ENCODE measurements around the gene CTIF. TPM values are rescaled to one million over a fixed set of nuclear protein-coding genes. Genes with fewer than 3 reads are reported as not detected.

Gene CTIF
- total RNA-seq, 1 experiment from 2014 or later, result 5.8 TPM

DNA sequence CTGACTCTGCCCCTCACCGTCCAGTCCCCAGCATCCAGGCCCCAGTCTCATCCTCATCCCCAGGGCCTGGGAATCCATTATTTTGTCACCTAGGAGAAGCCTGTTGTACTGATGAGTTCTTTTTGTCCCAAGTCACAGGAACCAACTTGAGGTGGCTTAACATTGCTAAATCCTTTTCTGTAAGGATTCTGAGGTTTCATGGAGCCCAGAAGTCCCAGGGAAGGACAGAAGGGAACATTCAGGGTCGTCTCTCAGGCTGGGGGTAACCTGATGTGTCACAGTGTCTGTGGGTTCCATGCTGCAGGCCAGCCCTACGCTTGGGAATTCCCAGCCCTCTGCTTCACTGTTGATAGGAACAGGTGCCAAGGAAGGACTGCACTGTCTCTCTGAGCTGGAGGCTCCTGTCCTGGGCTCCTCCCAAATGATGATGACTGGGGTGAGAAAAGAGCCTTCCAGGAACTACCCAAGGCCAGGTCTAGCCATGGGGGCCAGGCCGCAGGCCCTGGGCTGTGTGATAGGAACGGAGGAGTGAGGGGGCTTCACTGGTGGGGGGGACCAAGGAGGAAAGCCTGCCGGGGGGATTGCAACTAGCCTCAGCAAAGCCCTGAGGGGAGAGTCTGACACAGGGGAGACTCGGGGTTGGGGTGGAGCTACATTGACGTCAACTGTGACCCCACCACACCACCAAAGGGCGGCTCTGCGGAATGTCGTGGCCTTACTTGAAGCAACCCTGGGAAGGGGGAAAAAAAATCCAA, 266.2 kb downstream of the CTIF start:
- BruUV-seq (replicated peaks), result no TSS peak
- ATAC-seq (no peak), DNase-seq (no peak)
- Histone ChIP-seq H3K36me3 (ENCODE audit: low read depth, low read length) (no peaks in the 10 kb centered on the region), H3K79me2 (ENCODE audit: low read length) (no peaks in the 10 kb centered on the region), H2AFZ (ENCODE audit: low read length) (no peak overlapping the region), H3K9me3 (ENCODE audit: low read length) (no peaks in the 10 kb centered on the region), H3K27me3 (ENCODE audit: low read length) (no peaks in the 10 kb centered on the region), H4K20me1 (ENCODE audit: low read length) (no peaks in the 10 kb centered on the region), H3K27ac (ENCODE audit: low read length) (no peak overlapping the region), H3K9me2 (replicated peaks; ENCODE audit: low read length) (no peaks in the 10 kb centered on the region), H3K9ac (ENCODE audit: low read length) (no peak overlapping the region), H3K4me2 (ENCODE audit: low read length) (no peak overlapping the region), H3K4me3 (ENCODE audit: low read length) (no peak overlapping the region), H3F3A (ENCODE audit: low read length, unreplicated experiment) (no peaks in the 10 kb centered on the region), H3K4me1 (ENCODE audit: insufficient read depth, low read length) (no peaks in the 10 kb centered on the region)
- ChIA-PET POLR2A (ENCODE audit: unreplicated experiment) (no interaction called here), CTCF (no interaction called here)
- intact Hi-C loops (cut with micrococcal nuclease), result no loop called here
- TF ChIP-seq EZH2 (IDR thresholded peaks at IDR 0.05; ENCODE audit: low read length, unreplicated experiment) (no peak), EZH2phosphoT487 (IDR thresholded peaks at IDR 0.05; ENCODE audit: borderline replicate concordance, low read length) (no peak)
- TF ChIP-seq, protein P1, sequence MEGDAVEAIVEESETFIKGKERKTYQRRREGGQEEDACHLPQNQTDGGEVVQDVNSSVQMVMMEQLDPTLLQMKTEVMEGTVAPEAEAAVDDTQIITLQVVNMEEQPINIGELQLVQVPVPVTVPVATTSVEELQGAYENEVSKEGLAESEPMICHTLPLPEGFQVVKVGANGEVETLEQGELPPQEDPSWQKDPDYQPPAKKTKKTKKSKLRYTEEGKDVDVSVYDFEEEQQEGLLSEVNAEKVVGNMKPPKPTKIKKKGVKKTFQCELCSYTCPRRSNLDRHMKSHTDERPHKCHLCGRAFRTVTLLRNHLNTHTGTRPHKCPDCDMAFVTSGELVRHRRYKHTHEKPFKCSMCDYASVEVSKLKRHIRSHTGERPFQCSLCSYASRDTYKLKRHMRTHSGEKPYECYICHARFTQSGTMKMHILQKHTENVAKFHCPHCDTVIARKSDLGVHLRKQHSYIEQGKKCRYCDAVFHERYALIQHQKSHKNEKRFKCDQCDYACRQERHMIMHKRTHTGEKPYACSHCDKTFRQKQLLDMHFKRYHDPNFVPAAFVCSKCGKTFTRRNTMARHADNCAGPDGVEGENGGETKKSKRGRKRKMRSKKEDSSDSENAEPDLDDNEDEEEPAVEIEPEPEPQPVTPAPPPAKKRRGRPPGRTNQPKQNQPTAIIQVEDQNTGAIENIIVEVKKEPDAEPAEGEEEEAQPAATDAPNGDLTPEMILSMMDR (conservative IDR thresholded peaks at IDR 0.05; ENCODE audit: low read depth, low read length), result no peak

DNA sequence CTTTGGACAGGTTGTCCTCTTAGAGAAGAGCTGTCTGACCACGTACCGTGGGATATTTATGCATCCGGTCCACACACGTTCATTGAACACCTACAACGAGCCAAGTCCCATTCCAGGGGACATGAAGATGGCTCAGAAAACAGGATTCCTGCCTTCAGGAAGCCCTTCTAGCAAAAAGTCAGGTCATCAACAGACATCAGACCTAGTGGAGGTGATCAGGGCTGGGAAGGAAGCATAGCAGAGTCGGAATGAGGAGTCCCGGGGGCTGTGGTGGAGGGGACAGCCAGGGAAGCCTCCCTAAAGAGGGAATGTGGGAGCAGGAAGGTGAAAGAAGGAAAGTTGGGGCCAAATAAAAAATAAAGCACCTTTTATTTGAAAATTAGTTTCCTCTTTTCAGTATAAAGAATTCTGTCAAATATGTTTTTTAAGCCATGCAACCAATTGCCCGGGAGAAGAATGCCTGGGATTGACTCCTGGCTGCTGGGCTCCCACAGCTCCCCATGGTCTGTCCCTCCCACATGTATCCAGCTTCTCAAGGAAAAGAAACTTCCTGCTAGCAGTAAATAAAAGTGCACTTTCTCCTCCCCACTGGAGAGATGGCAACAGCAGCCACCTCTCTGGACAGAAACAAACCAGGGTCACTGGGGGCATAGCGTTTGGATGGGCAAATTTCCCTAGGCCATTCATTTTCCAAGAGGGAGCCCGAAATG, 267.1 kb downstream of the CTIF start:
- Histone ChIP-seq H3K27ac (ENCODE audit: low read length) (no peak overlapping the region), H3K79me2 (ENCODE audit: low read length) (no peaks in the 10 kb centered on the region), H3K9me2 (replicated peaks; ENCODE audit: low read length) (no peaks in the 10 kb centered on the region), H3K9me3 (ENCODE audit: low read length) (no peaks in the 10 kb centered on the region), H4K20me1 (ENCODE audit: low read length) (no peaks in the 10 kb centered on the region), H3K4me2 (ENCODE audit: low read length) (no peak overlapping the region), H2AFZ (ENCODE audit: low read length) (no peak overlapping the region), H3K36me3 (ENCODE audit: low read depth, low read length) (no peaks in the 10 kb centered on the region), H3F3A (ENCODE audit: low read length, unreplicated experiment) (no peaks in the 10 kb centered on the region), H3K4me1 (ENCODE audit: insufficient read depth, low read length) (no peaks in the 10 kb centered on the region), H3K27me3 (ENCODE audit: low read length) (no peaks in the 10 kb centered on the region), H3K4me3 (ENCODE audit: low read length) (no peak overlapping the region), H3K9ac (ENCODE audit: low read length) (no peak overlapping the region)
- DNase-seq, result no peak
- no peak for ATAC-seq
- CTCF ChIA-PET, result no interaction called here
- POLR2A ChIA-PET (ENCODE audit: unreplicated experiment), result no interaction called here
- no peak for TF ChIP-seq EZH2 (IDR thresholded peaks at IDR 0.05; ENCODE audit: low read length, unreplicated experiment)
- TF ChIP-seq, protein P1 (conservative IDR thresholded peaks at IDR 0.05; ENCODE audit: low read depth, low read length), result no peak
- no peak for TF ChIP-seq EZH2phosphoT487 (IDR thresholded peaks at IDR 0.05; ENCODE audit: borderline replicate concordance, low read length)
- intact Hi-C loops (cut with micrococcal nuclease), result no loop called here
- BruUV-seq (replicated peaks), result no TSS peak
